ENCODE measurements around the gene MICALL2. TPM values are rescaled to one million over a fixed set of nuclear protein-coding genes. Genes with fewer than 3 reads are reported as not detected.

MICALL2 gene
- total RNA-seq, 4 donors from 2014 or later = 10.0 to 16.6 (median 14.3) TPM

GRCh38 chr7:1483079-1483478, 23.8 kb upstream of the MICALL2 start:
- intact Hi-C loops (cut with DNase I) = no loop called here
- no peak for DNase-seq
- TF ChIP-seq CTCF (IDR thresholded peaks at IDR 0.05) (no peak), POLR2A (IDR thresholded peaks at IDR 0.05) (no peak)
- WGBS, 2 donors = 94 to 96% methylated on average over 18 to 22 of the region's 22 CpGs
- Histone ChIP-seq H3K27ac (no peak overlapping the region), H3K9me3 (no peaks in the 10 kb centered on the region), H3K4me1 (no peaks in the 10 kb centered on the region), H3K27me3 (no peaks in the 10 kb centered on the region), H3K36me3 (peaks cover 60 to 70% of the 10 kb centered on the region in 2 donors), H3K4me3 (replicated peaks in 1 of 3) (no peak overlapping the region)

GRCh38 chr7:1481300-1481699, 22.0 kb upstream of the MICALL2 start:
- no peaks in the 10 kb centered on the region for H3K4me1 ChIP-seq
- TF ChIP-seq POLR2A (IDR thresholded peaks at IDR 0.05) (no peak), CTCF (IDR thresholded peaks at IDR 0.05) (no peak)
- peaks cover 57 to 67% of the 10 kb centered on the region in 2 donors for H3K36me3 ChIP-seq
- H3K27me3 ChIP-seq = no peaks in the 10 kb centered on the region
- H3K4me3 ChIP-seq (replicated peaks in 1 of 3) = no peak overlapping the region
- H3K27ac ChIP-seq = no peak overlapping the region
- intact Hi-C loops (cut with DNase I) = no loop called here
- WGBS, 2 donors = 94 to 96% methylated on average over 10 to 11 of the region's 20 CpGs
- DNase-seq = no peak
- no peaks in the 10 kb centered on the region for H3K9me3 ChIP-seq

GRCh38 chr7:1480670-1481069, 21.4 kb upstream of the MICALL2 start:
- peaks cover 57 to 65% of the 10 kb centered on the region in 2 donors for H3K36me3 ChIP-seq
- no peaks in the 10 kb centered on the region for H3K9me3 ChIP-seq
- no peak for DNase-seq
- 20% methylated on average over 1 of the region's 12 CpGs; no CpG with 5 or more reads in 1 of the 2 donors for WGBS, 2 donors
- intact Hi-C loops (cut with DNase I) = no loop called here
- TF ChIP-seq POLR2A (IDR thresholded peaks at IDR 0.05) = no peak
- TF ChIP-seq CTCF (IDR thresholded peaks at IDR 0.05) = no peak
- H3K4me1 ChIP-seq = no peaks in the 10 kb centered on the region
- no peaks in the 10 kb centered on the region for H3K27me3 ChIP-seq
- no peak overlapping the region for H3K27ac ChIP-seq
- no peak overlapping the region for H3K4me3 ChIP-seq (replicated peaks in 1 of 3)

GRCh38 chr7:1479287-1479686, 20.0 kb upstream of the MICALL2 start:
- intact Hi-C loops (cut with DNase I) = loop anchor here (5.0 kb wide), 1 partner anchor 252 kb away; no protein-coding TSS in a partner anchor
- Histone ChIP-seq H3K4me3 (replicated peaks in 1 of 3) (no peak overlapping the region), H3K27me3 (no peaks in the 10 kb centered on the region), H3K27ac (no peak overlapping the region), H3K36me3 (peaks cover 54 to 56% of the 10 kb centered on the region in 2 donors), H3K4me1 (no peaks in the 10 kb centered on the region), H3K9me3 (no peaks in the 10 kb centered on the region)
- WGBS, 2 donors = 94 to 95% methylated on average over 17 to 24 of the region's 24 CpGs
- DNase-seq = no peak
- TF ChIP-seq CTCF (IDR thresholded peaks at IDR 0.05) (no peak), POLR2A (IDR thresholded peaks at IDR 0.05) (no peak)

GRCh38 chr7:1478480-1478879, 19.2 kb upstream of the MICALL2 start:
- DNase-seq = no peak
- Histone ChIP-seq H3K4me3 (replicated peaks in 1 of 3) (no peak overlapping the region), H3K36me3 (peaks cover 46 to 52% of the 10 kb centered on the region in 2 donors), H3K9me3 (no peaks in the 10 kb centered on the region), H3K4me1 (no peaks in the 10 kb centered on the region), H3K27me3 (no peaks in the 10 kb centered on the region), H3K27ac (no peak overlapping the region)
- WGBS, 2 donors = 94 to 100% methylated on average over 5 to 6 of the region's 19 CpGs
- TF ChIP-seq POLR2A (IDR thresholded peaks at IDR 0.05) = no peak
- no peak for TF ChIP-seq CTCF (IDR thresholded peaks at IDR 0.05)
- intact Hi-C loops (cut with DNase I) = loop anchor here (5.0 kb wide), 1 partner anchor 251 kb away; no protein-coding TSS in a partner anchor
